ENCODE results near the gene NCBP3. TPM values are rescaled to one million over a fixed set of nuclear protein-coding genes. Genes with fewer than 3 reads are reported as not detected.

Gene NCBP3
- total and polyA plus RNA-seq, 4 donors = 4.6 to 17.1 (median 8.3) TPM

DNA sequence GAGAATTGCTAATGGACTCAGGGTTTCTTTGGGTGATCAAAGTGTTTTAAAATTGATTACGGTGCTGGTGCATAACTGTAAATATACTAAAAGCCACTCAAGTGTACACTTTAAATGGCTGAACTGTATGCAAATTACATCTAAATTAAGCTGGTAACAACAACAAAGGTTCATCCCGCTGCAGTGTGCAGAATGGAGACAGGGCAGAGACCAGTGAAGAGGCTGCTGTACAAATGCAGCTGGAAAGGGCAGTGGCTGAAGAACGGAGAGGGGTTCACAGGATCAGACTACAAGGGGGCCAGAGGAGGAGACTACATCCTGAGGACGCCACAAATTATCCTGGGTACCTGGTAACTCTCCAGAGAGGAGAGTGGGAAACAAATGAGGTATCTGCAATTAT lies 36.0 kb downstream of the NCBP3 start:
- no peak overlapping the region for H3K4me3 ChIP-seq (ENCODE audit: low read depth in 1 of 3, low read length in 3 of 3)
- H3K4me1 ChIP-seq (ENCODE audit: control insufficient read depth in 4 of 4, insufficient read depth in 4 of 4, low read length in 3 of 4) = peaks cover 0 to 3% (median under 1%) of the 10 kb centered on the region in 4 donors
- H3K36me3 ChIP-seq (ENCODE audit: control insufficient read depth in 4 of 4, insufficient read depth in 3 of 4, low read depth in 1 of 4, low read length in 3 of 4) = peaks cover 6 to 51% (median 20%) of the 10 kb centered on the region in 4 donors
- no peak overlapping the region for H3K27ac ChIP-seq (ENCODE audit: low read depth in 1 of 2, low read length in 2 of 2)
- TF ChIP-seq, protein P1, sequence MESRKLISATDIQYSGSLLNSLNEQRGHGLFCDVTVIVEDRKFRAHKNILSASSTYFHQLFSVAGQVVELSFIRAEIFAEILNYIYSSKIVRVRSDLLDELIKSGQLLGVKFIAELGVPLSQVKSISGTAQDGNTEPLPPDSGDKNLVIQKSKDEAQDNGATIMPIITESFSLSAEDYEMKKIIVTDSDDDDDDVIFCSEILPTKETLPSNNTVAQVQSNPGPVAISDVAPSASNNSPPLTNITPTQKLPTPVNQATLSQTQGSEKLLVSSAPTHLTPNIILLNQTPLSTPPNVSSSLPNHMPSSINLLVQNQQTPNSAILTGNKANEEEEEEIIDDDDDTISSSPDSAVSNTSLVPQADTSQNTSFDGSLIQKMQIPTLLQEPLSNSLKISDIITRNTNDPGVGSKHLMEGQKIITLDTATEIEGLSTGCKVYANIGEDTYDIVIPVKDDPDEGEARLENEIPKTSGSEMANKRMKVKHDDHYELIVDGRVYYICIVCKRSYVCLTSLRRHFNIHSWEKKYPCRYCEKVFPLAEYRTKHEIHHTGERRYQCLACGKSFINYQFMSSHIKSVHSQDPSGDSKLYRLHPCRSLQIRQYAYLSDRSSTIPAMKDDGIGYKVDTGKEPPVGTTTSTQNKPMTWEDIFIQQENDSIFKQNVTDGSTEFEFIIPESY (IDR thresholded peaks at IDR 0.05) = no peak
- TF ChIP-seq, protein P2, sequence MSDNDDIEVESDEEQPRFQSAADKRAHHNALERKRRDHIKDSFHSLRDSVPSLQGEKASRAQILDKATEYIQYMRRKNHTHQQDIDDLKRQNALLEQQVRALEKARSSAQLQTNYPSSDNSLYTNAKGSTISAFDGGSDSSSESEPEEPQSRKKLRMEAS (IDR thresholded peaks at IDR 0.05) = no peak
- TF ChIP-seq ATF3 (IDR thresholded peaks at IDR 0.05) = no peak
- no peak for TF ChIP-seq SP1 (IDR thresholded peaks at IDR 0.05)
- no peak for TF ChIP-seq TAF1 (conservative IDR thresholded peaks at IDR 0.05)
- TF ChIP-seq JUND (IDR thresholded peaks at IDR 0.05) = no peak
- no peak for TF ChIP-seq FOXA1 (IDR thresholded peaks at IDR 0.05)
- TF ChIP-seq YY1 (IDR thresholded peaks at IDR 0.05) = no peak
- no peak for TF ChIP-seq FOXA2 (IDR thresholded peaks at IDR 0.05)
- TF ChIP-seq RAD21 (IDR thresholded peaks at IDR 0.05) = no peak
- no peak for TF ChIP-seq HNF4A (conservative IDR thresholded peaks at IDR 0.05)
- TF ChIP-seq EGR1 (IDR thresholded peaks at IDR 0.05; ENCODE audit: low read depth in 2 of 2) = no peak
- TF ChIP-seq NR2F2 (IDR thresholded peaks at IDR 0.05) = no peak
- no peak for TF ChIP-seq RXRA (IDR thresholded peaks at IDR 0.05)
- TF ChIP-seq, protein P3, sequence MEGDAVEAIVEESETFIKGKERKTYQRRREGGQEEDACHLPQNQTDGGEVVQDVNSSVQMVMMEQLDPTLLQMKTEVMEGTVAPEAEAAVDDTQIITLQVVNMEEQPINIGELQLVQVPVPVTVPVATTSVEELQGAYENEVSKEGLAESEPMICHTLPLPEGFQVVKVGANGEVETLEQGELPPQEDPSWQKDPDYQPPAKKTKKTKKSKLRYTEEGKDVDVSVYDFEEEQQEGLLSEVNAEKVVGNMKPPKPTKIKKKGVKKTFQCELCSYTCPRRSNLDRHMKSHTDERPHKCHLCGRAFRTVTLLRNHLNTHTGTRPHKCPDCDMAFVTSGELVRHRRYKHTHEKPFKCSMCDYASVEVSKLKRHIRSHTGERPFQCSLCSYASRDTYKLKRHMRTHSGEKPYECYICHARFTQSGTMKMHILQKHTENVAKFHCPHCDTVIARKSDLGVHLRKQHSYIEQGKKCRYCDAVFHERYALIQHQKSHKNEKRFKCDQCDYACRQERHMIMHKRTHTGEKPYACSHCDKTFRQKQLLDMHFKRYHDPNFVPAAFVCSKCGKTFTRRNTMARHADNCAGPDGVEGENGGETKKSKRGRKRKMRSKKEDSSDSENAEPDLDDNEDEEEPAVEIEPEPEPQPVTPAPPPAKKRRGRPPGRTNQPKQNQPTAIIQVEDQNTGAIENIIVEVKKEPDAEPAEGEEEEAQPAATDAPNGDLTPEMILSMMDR (IDR thresholded peaks at IDR 0.05; ENCODE audit: low read depth, low read length, missing input control) = no peak
- TF ChIP-seq GABPA (IDR thresholded peaks at IDR 0.05 in 1 of 2, conservative IDR thresholded peaks at IDR 0.05 in 1 of 2) = no peak
- TF ChIP-seq, protein P4, sequence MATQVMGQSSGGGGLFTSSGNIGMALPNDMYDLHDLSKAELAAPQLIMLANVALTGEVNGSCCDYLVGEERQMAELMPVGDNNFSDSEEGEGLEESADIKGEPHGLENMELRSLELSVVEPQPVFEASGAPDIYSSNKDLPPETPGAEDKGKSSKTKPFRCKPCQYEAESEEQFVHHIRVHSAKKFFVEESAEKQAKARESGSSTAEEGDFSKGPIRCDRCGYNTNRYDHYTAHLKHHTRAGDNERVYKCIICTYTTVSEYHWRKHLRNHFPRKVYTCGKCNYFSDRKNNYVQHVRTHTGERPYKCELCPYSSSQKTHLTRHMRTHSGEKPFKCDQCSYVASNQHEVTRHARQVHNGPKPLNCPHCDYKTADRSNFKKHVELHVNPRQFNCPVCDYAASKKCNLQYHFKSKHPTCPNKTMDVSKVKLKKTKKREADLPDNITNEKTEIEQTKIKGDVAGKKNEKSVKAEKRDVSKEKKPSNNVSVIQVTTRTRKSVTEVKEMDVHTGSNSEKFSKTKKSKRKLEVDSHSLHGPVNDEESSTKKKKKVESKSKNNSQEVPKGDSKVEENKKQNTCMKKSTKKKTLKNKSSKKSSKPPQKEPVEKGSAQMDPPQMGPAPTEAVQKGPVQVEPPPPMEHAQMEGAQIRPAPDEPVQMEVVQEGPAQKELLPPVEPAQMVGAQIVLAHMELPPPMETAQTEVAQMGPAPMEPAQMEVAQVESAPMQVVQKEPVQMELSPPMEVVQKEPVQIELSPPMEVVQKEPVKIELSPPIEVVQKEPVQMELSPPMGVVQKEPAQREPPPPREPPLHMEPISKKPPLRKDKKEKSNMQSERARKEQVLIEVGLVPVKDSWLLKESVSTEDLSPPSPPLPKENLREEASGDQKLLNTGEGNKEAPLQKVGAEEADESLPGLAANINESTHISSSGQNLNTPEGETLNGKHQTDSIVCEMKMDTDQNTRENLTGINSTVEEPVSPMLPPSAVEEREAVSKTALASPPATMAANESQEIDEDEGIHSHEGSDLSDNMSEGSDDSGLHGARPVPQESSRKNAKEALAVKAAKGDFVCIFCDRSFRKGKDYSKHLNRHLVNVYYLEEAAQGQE (IDR thresholded peaks at IDR 0.05) = no peak
- TF ChIP-seq HNF4G (IDR thresholded peaks at IDR 0.05) = no peak
- no peak for DNase-seq (ENCODE audit: low spot score)
- H3K27me3 ChIP-seq (ENCODE audit: control insufficient read depth in 4 of 4, insufficient read depth in 4 of 4, low read length in 3 of 4) = no peaks in the 10 kb centered on the region
- no peak overlapping the region for H3K9ac ChIP-seq (ENCODE audit: low read depth in 1 of 2, low read length in 2 of 2)
- no peaks in the 10 kb centered on the region for H3K9me3 ChIP-seq (ENCODE audit: control insufficient read depth in 4 of 4, low read length in 3 of 4)
- 95% methylated on average over 4 of the region's 4 CpGs for WGBS
